ENCODE results near the gene HSF5. TPM values are rescaled to one million over a fixed set of nuclear protein-coding genes. Genes with fewer than 3 reads are reported as not detected.
A peak's percentile ranks its signal among the peaks of the same experiment; 100 is the strongest.

The HSF5 gene
- 0.06 TPM for total RNA-seq (2013)
- under 1 TPM in 1 of 3 donors, not detected in 2; 0.07 TPM for polyA plus RNA-seq
- polyA minus RNA-seq, result under 0.01 and 0.08 TPM in 2 replicates
- 0 to 2.6 (median 0.23) reads per million in 11 experiments for total RNA-seq

GRCh38 chr17:58487589-58488427 lies at the start of gene HSF5:
Gene HSF5, minus strand, starts transcription at chr17:58488408. Its CDS starts 134 bp downstream, at chr17:58488274.
- intact Hi-C loops (cut with micrococcal nuclease), result no loop called here
- Histone ChIP-seq H2AFZ (ENCODE audit: insufficient read depth, low read depth, low read length, poor library complexity, severe bottlenecking) (peak within 1 kb of the TSS; percentile 82), H3K9ac (ENCODE audit: insufficient read depth, low read length, poor library complexity, severe bottlenecking) (no peak within 1 kb of the TSS), H3K36me3 (replicated peaks in 1 of 2; ENCODE audit: control insufficient read depth in 1 of 2, insufficient read depth in 2 of 2, low read length in 2 of 2) (peaks cover 38 to 45% of the 10 kb centered on the region in 2 donors), H3K9me3 (replicated peaks in 1 of 2; ENCODE audit: control insufficient read depth in 1 of 2, insufficient read depth in 1 of 2, low read length in 2 of 2) (no peaks in the 10 kb centered on the region), H3K27me3 (ENCODE audit: control insufficient read depth in 2 of 2, insufficient read depth in 2 of 2, low read length in 2 of 2) (peaks cover 0 to 6% of the 10 kb centered on the region in 2 donors), H3K79me2 (ENCODE audit: insufficient read depth, low read length) (no peaks in the 10 kb centered on the region), H3K4me1 (ENCODE audit: control insufficient read depth in 1 of 2, insufficient read depth in 2 of 2, low read length in 2 of 2) (peaks cover 7 to 11% of the 10 kb centered on the region in 2 donors), H3K4me3 (replicated peaks in 1 of 3; ENCODE audit: low read depth in 2 of 3, low read length in 3 of 3) (peak within 1 kb of the TSS in 1 of 3 experiments; percentile 56), H4K20me1 (ENCODE audit: insufficient read depth, low read length) (no peaks in the 10 kb centered on the region), H3K4me2 (replicated peaks; ENCODE audit: extremely low read depth, low read length, poor library complexity, severe bottlenecking) (peak within 1 kb of the TSS; percentile 73), H3K27ac (ENCODE audit: low read depth in 1 of 2, low read length in 2 of 2) (no peak within 1 kb of the TSS)
- Mint-ChIP-seq H3K4me3 (peak within 1 kb of the TSS; percentile 16 to 67), H3K9me3 (peaks cover 0 to 4% (median 3%) of the 10 kb centered on the region in 7 donors), H3K27ac (peak within 1 kb of the TSS in 1 of 7 donors; percentile 40), H3K4me1 (peaks cover 1% of the 10 kb centered on the region), H3K36me3 (peaks cover 40 to 43% of the 10 kb centered on the region in 2 donors), H3K27me3 (ENCODE audit: low read depth in 3 of 3) (peaks cover 3 to 12% (median 3%) of the 10 kb centered on the region in 3 donors)
- TF ChIP-seq CTCF (IDR thresholded peaks at IDR 0.05), result peak; percentile 81
- 21% methylated on average over 98 of the region's 98 CpGs for WGBS (ENCODE audit: insufficient coverage)
- peak; percentile 42 to 63 (median 43) for DNase-seq

GRCh38 chr17:58537266-58537665 lies 49.1 kb upstream of the HSF5 start:
- Histone ChIP-seq H3K36me3 (replicated peaks in 1 of 2; ENCODE audit: control insufficient read depth in 1 of 2, insufficient read depth in 2 of 2, low read length in 2 of 2) (no peaks in the 10 kb centered on the region), H3K4me2 (replicated peaks; ENCODE audit: extremely low read depth, low read length, poor library complexity, severe bottlenecking) (no peak overlapping the region), H4K20me1 (ENCODE audit: insufficient read depth, low read length) (no peaks in the 10 kb centered on the region), H2AFZ (ENCODE audit: insufficient read depth, low read depth, low read length, poor library complexity, severe bottlenecking) (no peak overlapping the region), H3K4me1 (ENCODE audit: control insufficient read depth in 1 of 2, insufficient read depth in 2 of 2, low read length in 2 of 2) (peaks cover 48% of the 10 kb centered on the region in 2 donors), H3K27ac (ENCODE audit: low read depth in 1 of 2, low read length in 2 of 2) (no peak overlapping the region), H3K27me3 (ENCODE audit: control insufficient read depth in 2 of 2, insufficient read depth in 2 of 2, low read length in 2 of 2) (peaks cover 2 to 6% of the 10 kb centered on the region in 2 donors), H3K9ac (ENCODE audit: insufficient read depth, low read length, poor library complexity, severe bottlenecking) (no peak overlapping the region), H3K4me3 (replicated peaks in 1 of 3; ENCODE audit: low read depth in 2 of 3, low read length in 3 of 3) (no peak overlapping the region), H3K9me3 (replicated peaks in 1 of 2; ENCODE audit: control insufficient read depth in 1 of 2, insufficient read depth in 1 of 2, low read length in 2 of 2) (no peaks in the 10 kb centered on the region), H3K79me2 (ENCODE audit: insufficient read depth, low read length) (no peaks in the 10 kb centered on the region)
- DNase-seq, result no peak
- no CpG with 5 or more reads among the region's 4 CpGs for WGBS (ENCODE audit: insufficient coverage)
- H3K9me3 Mint-ChIP-seq, result peaks cover 0 to 1% (median 0%) of the 10 kb centered on the region in 7 donors
- intact Hi-C loops (cut with micrococcal nuclease), result no loop called here
- peaks cover 53% of the 10 kb centered on the region for H3K4me1 Mint-ChIP-seq
- H3K27me3 Mint-ChIP-seq (ENCODE audit: low read depth in 3 of 3), result peaks cover 6 to 17% (median 12%) of the 10 kb centered on the region in 3 donors
- H3K4me3 Mint-ChIP-seq, result no peak overlapping the region
- no peak overlapping the region for H3K27ac Mint-ChIP-seq
- peaks cover 2 to 12% of the 10 kb centered on the region in 2 donors for H3K36me3 Mint-ChIP-seq
- TF ChIP-seq CTCF (IDR thresholded peaks at IDR 0.05), result no peak

All from CD14-positive monocyte (primary cell).